K562 (cell line): ENCODE results near the gene ABHD8. TPM values are rescaled to one million over a fixed set of nuclear protein-coding genes. Genes with fewer than 3 reads are reported as not detected.

Experiments
- DPF2 ChIP-seq: fragments of 450-650 bp; IDR thresholded peaks from 2 replicates; pipeline ENCODE4 v1.6.1; 2016
- E2F6 ChIP-seq, 2 experiments: IDR thresholded peaks; 2 replicates each; pipeline ENCODE4 v1.6.1; 2011; ENCODE audit warnings: borderline replicate concordance in 1 of 2, control low read depth in 1 of 2, low read depth in 1 of 2, low read length in 1 of 2, mild to moderate bottlenecking in 1 of 2, mixed read lengths in 1 of 2, moderate library complexity in 1 of 2; ENCODE audit not compliant: insufficient read depth in 1 of 2, insufficient read length in 1 of 2, poor library complexity in 1 of 2, severe bottlenecking in 1 of 2; ENCODE audit errors: extremely low read depth in 1 of 2
- ELF1 ChIP-seq: fragments of 200-800 bp; sonication (Bioruptor generic); IDR thresholded peaks from 2 replicates; pipeline ENCODE4 v1.6.1; 2016; ENCODE audit warnings: missing genetic modification characterization, missing compliant biosample characterization
- ETV5 ChIP-seq: sonication (generic); formaldehyde crosslinking; IDR thresholded peaks from 2 replicates; pipeline ENCODE4 v1.4.0; 2020; ENCODE audit warnings: low read depth, mild to moderate bottlenecking, missing genetic modification reagents
- HDAC8 ChIP-seq: fragments of 450-650 bp; IDR thresholded peaks from 2 replicates; pipeline ENCODE4 v1.6.1; 2016; ENCODE audit warnings: mild to moderate bottlenecking, missing genetic modification characterization, moderate library complexity, missing compliant biosample characterization
- HES1 ChIP-seq: fragments of 450-650 bp; IDR thresholded peaks from 2 replicates; pipeline ENCODE4 v1.6.1; 2016; ENCODE audit warnings: low read depth, mild to moderate bottlenecking, moderate library complexity
- HMG20B ChIP-seq: fragments of 250-450 bp; sonication (Bioruptor Pico); IDR thresholded peaks from 2 replicates; pipeline ENCODE4 v1.5.0; 2021; ENCODE audit warnings: mild to moderate bottlenecking
- IRF9 ChIP-seq: fragments of 450-650 bp; IDR thresholded peaks from 2 replicates; pipeline ENCODE4 v1.6.1; 2016; ENCODE audit warnings: missing biosample characterization, missing genetic modification characterization
- JUNB ChIP-seq: fragments of 450-650 bp; formaldehyde crosslinking; conservative IDR thresholded peaks from 2 replicates; pipeline ENCODE4 v1.4.0; 2020; ENCODE audit warnings: mild to moderate bottlenecking
- MAX ChIP-seq: sonication (generic); formaldehyde crosslinking; IDR thresholded peaks from 2 replicates; pipeline ENCODE4 v1.9.0; 2022; ENCODE audit warnings: mild to moderate bottlenecking, missing genetic modification reagents
- NCOA1 ChIP-seq: fragments of 450-650 bp; IDR thresholded peaks from 2 replicates; pipeline ENCODE4 v1.6.1; 2016; ENCODE audit warnings: low read depth
- NFIX ChIP-seq: fragments of 250-450 bp; sonication (Bioruptor Pico); IDR thresholded peaks from 2 replicates; pipeline ENCODE4 v1.4.0; 2020; ENCODE audit warnings: low read depth, mild to moderate bottlenecking, moderate library complexity
- SOX6 ChIP-seq: fragments of 450-650 bp; IDR thresholded peaks from 2 replicates; pipeline ENCODE4 v1.6.1; 2014; ENCODE audit warnings: mild to moderate bottlenecking
- TCFL5 ChIP-seq: fragments of 250-450 bp; sonication (Bioruptor Pico); conservative IDR thresholded peaks from 2 replicates; pipeline ENCODE4 v1.6.1; 2021; ENCODE audit warnings: mild to moderate bottlenecking, moderate library complexity, matching md5 sums
- ZBED1 ChIP-seq: IDR thresholded peaks from 2 replicates; pipeline ENCODE4 v1.6.1; 2014
- ZBTB2 ChIP-seq: fragments of 450-650 bp; IDR thresholded peaks from 2 replicates; pipeline ENCODE4 v1.6.1; 2016; ENCODE audit warnings: antibody characterized with exemption
- ZFX ChIP-seq: sonication (generic); formaldehyde crosslinking; IDR thresholded peaks from 2 replicates; pipeline ENCODE4 v1.8.0; 2022; ENCODE audit warnings: mild to moderate bottlenecking, missing genetic modification reagents, moderate library complexity
- ZMIZ1 ChIP-seq, 2 experiments: fragments of 150-350 bp in 1 of 2; IDR thresholded peaks; 2 replicates each; pipeline ENCODE4 v1.6.1; 2012 to 2016; ENCODE audit warnings: low read depth in 2 of 2, low read length in 2 of 2, mild to moderate bottlenecking in 1 of 2, moderate library complexity in 1 of 2
- ZNF274 ChIP-seq: IDR thresholded peaks from 2 replicates; pipeline ENCODE4 v1.6.1; 2011; ENCODE audit warnings: low read depth, mild to moderate bottlenecking, low read length, moderate library complexity, borderline replicate concordance
- ZNF695 ChIP-seq: fragments of 450-650 bp; formaldehyde crosslinking; IDR thresholded peaks from 2 replicates; pipeline ENCODE4 v1.4.0; 2020; ENCODE audit warnings: mild to moderate bottlenecking, moderate library complexity
- polyA plus RNA-seq, 8 experiments: library from polyadenylated mRNA; depleted of rRNA in 4 of 8; stranded (reverse) in 5 of 8; unstranded in 3 of 8; fragments of >200 nt; fragmentation: Nextera tagmentation in 2 of 8; fragmentation: Illumina TruSeq in 1 of 8; extraction: Ambion mirVana in 2 of 8; extraction: Trizol in 1 of 8; gene quantifications; 2 replicates each; pipeline versions ENCODE4 v1.2.1 to v1.2.3, GENCODE V29; 2011 to 2014; ENCODE audit warnings: inconsistent platforms in 1 of 8, missing spikeins in 1 of 8
- total RNA-seq, 7 experiments: library from RNA; depleted of rRNA in 6 of 7; stranded (reverse); fragments of >200 nt in 6 of 7; fragmentation: Illumina TruSeq in 2 of 7; extraction: Trizol in 2 of 7; gene quantifications; 2 replicates each; pipeline versions ENCODE4 v1.2.1 to v1.2.3, GENCODE V29; 2011 to 2021; ENCODE audit warnings: low replicate concordance in 1 of 7

Gene ABHD8
- total and polyA plus RNA-seq, 9 of the 15 experiments (the other 6 are each of a cell fraction or from before 2014, with no cell fraction given), result 0.04 to 6.6 (median 2.0) TPM; not detected in 1

GRCh38 chr19:17292301-17293074, 10.7 kb downstream of the ABHD8 start (continued):
- no peak for TF ChIP-seq ELF1 (tag)
- TF ChIP-seq E2F6 (IDR thresholded peaks at IDR 0.05; ENCODE audit: borderline replicate concordance in 1 of 2, extremely low read depth in 1 of 2, insufficient read depth in 1 of 2, insufficient read length in 1 of 2, low read depth in 1 of 2, low read length in 1 of 2, poor library complexity in 1 of 2, severe bottlenecking in 1 of 2), result peak in 1 of 2 experiments; percentile 40
- 0 out of 2 replicates have a peak, but pooled peaks have one; percentile 49 for TF ChIP-seq NCOA1
- no peak for TF ChIP-seq ZMIZ1 (IDR thresholded peaks at IDR 0.05; ENCODE audit: low read depth in 2 of 2, low read length in 2 of 2)
- no peak for TF ChIP-seq HES1
- TF ChIP-seq HMG20B (CRISPR knock-in tag), result no peak
- no peak for TF ChIP-seq ZBTB2
- no peak for TF ChIP-seq JUNB
- TF ChIP-seq SOX6, result no peak; the same call in 1 of the 2 replicates
- no peak for TF ChIP-seq ZNF695 (CRISPR knock-in tag)
- no peak for TF ChIP-seq TCFL5 (CRISPR knock-in tag)
- TF ChIP-seq ZFX (CRISPR knock-in tag), result peak; percentile 71
- TF ChIP-seq HDAC8 (tag), result no peak
- TF ChIP-seq IRF9, result no peak
- TF ChIP-seq ZBED1, result no peak
- TF ChIP-seq ETV5 (CRISPR knock-in tag), result peak; percentile 60; the same call in 1 of the 2 replicates
- peak; percentile 86 for TF ChIP-seq MAX (CRISPR knock-in tag)
- TF ChIP-seq ZNF274, result no peak
- TF ChIP-seq NFIX, result no peak
- no peak for TF ChIP-seq DPF2
